Glomerular visceral epithelial cell (primary cell): ENCODE measurements around the gene ZBED5.
"Not testable (repeated sequence)": the region's sequence is repeated elsewhere in the genome, so short reads cannot be mapped to it uniquely, and the experiment has no call there.

Experiments
- DNase-seq: peaks from one replicate; pipeline ENCODE4 v3.0.0-alpha.2; 2016; ENCODE audit errors: extremely low spot score

The ZBED5 gene

GRCh38 chr11:10838083-10838482 is 19.8 kb downstream of the ZBED5 start:
- no peak for DNase-seq

GRCh38 chr11:10836884-10837283 is 21.0 kb downstream of the ZBED5 start:
- DNase-seq = not testable (repeated sequence)

- DNase-seq = no peak
Measured at GRCh38 chr11:10829139-10829538, 28.7 kb downstream of the ZBED5 start.

GRCh38 chr11:10828402-10828801 is 29.5 kb downstream of the ZBED5 start:
- DNase-seq = no peak

- no peak for DNase-seq
Measured at GRCh38 chr11:10824888-10825287, 33.0 kb downstream of the ZBED5 start.

GRCh38 chr11:10823152-10823579 is 34.7 kb downstream of the ZBED5 start:
- DNase-seq = no peak

- DNase-seq = not testable (repeated sequence)
Measured at GRCh38 chr11:10822491-10822890, 35.4 kb downstream of the ZBED5 start.

GRCh38 chr11:10818594-10818993 is 39.3 kb downstream of the ZBED5 start:
- DNase-seq = peak; percentile 9

- no peak for DNase-seq
Measured at GRCh38 chr11:10813945-10814344, 43.9 kb downstream of the ZBED5 start.

- peak; percentile 76 for DNase-seq
Measured at GRCh38 chr11:10809373-10810160, 48.3 kb downstream of the ZBED5 start.

- DNase-seq = peak; percentile 98
Measured at GRCh38 chr11:10808553-10809372, 49.1 kb downstream of the ZBED5 start, which contains the start of gene EIF4G2. Gene EIF4G2, minus strand, starts transcription at chr11:10808926.

GRCh38 chr11:10808235-10808552 is 49.7 kb downstream of the ZBED5 start:
- no peak for DNase-seq

GRCh38 chr11:10807493-10808234 is 50.2 kb downstream of the ZBED5 start:
- DNase-seq = peak; percentile 49

- DNase-seq = no peak
Measured at GRCh38 chr11:10806206-10806605, 51.6 kb downstream of the ZBED5 start.

GRCh38 chr11:10805741-10806140 is 52.1 kb downstream of the ZBED5 start:
- DNase-seq = no peak

- DNase-seq = no peak
Measured at GRCh38 chr11:10803676-10804075, 54.2 kb downstream of the ZBED5 start.
